AG04450 (cell line): ENCODE results near the gene ARHGEF17. TPM values are rescaled to one million over a fixed set of nuclear protein-coding genes. Genes with fewer than 3 reads are reported as not detected.

ENCODE experiments used
- CTCF ChIA-PET: fragments of 300-600, 350-600 bp; formaldehyde crosslinking; extraction: SDS; loops from one replicate; lab custom pipeline; 2022; ENCODE audit warnings: antibody characterized with exemption, inconsistent platforms; lab: Charles Lee
- POLR2A ChIA-PET: fragments of 350-600 bp; formaldehyde crosslinking; extraction: SDS; loops from one replicate; lab custom pipeline; 2021; ENCODE audit warnings: antibody characterized with exemption, inconsistent platforms; lab: Yijun Ruan, JAX
- DNase-seq: peaks from one replicate; pipeline ENCODE4 v3.0.0-alpha.2; 2011; ENCODE audit warnings: low read depth, low spot score
- H3K27ac ChIP-seq: one replicate; pipeline ENCODE4 v1.5.1; 2012; ENCODE audit warnings: low read depth, low read length, control low read depth
- H3K27me3 ChIP-seq: one replicate; pipeline ENCODE4 v1.6.0; 2012; ENCODE audit warnings: low read length; ENCODE audit not compliant: control insufficient read depth, insufficient read depth
- H3K4me3 ChIP-seq: 2 replicates; pipeline ENCODE4 v1.5.1; 2011; ENCODE audit warnings: mild to moderate bottlenecking, low read depth, low read length, control low read depth
- H3K9me3 ChIP-seq: 2 replicates; pipeline ENCODE4 v1.5.1; 2012; ENCODE audit warnings: low read length; ENCODE audit not compliant: control insufficient read depth, insufficient read depth
- CTCF ChIP-seq: IDR thresholded peaks from 2 replicates; pipeline ENCODE4 v1.5.1; 2011; ENCODE audit warnings: low read depth, low read length, control low read depth, inconsistent platforms
- polyA plus RNA-seq: library from polyadenylated mRNA; depleted of rRNA; stranded (reverse); fragments of >200 nt; gene quantifications from 2 replicates; pipeline ENCODE4 v1.2.3, GENCODE V29; 2011

Gene ARHGEF17
- polyA plus RNA-seq, 1 experiment, result 30.6 TPM

GRCh38 chr11:73291781-73292524 lies 16.1 kb upstream of the ARHGEF17 start:
- TF ChIP-seq CTCF, result no peak
- Histone ChIP-seq H3K27me3 (no peaks in the 10 kb centered on the region), H3K9me3 (no peaks in the 10 kb centered on the region), H3K4me3 (no peak overlapping the region), H3K27ac (no peak overlapping the region)
- DNase-seq, result no peak
- ChIA-PET CTCF (interaction anchor here (0.5 to 2.5 kb wide), 6 partner anchors 15 to 460 kb away, joined by 3 to 11 read pairs (median 4); no protein-coding TSS in a partner anchor), POLR2A (no interaction called here)

GRCh38 chr11:73292525-73292894 lies 15.6 kb upstream of the ARHGEF17 start:
- Histone ChIP-seq H3K27me3 (no peaks in the 10 kb centered on the region), H3K27ac (no peak overlapping the region), H3K9me3 (no peaks in the 10 kb centered on the region), H3K4me3 (no peak overlapping the region)
- no peak for TF ChIP-seq CTCF
- CTCF ChIA-PET, result interaction anchor here (0.5 to 2.5 kb wide), 6 partner anchors 15 to 461 kb away, joined by 3 to 11 read pairs (median 4); no protein-coding TSS in a partner anchor
- no peak for DNase-seq
- POLR2A ChIA-PET, result no interaction called here

- Histone ChIP-seq H3K27me3 (no peaks in the 10 kb centered on the region), H3K4me3 (no peak overlapping the region), H3K27ac (no peak overlapping the region), H3K9me3 (no peaks in the 10 kb centered on the region)
- TF ChIP-seq CTCF, result no peak
- ChIA-PET POLR2A (no interaction called here), CTCF (interaction anchor here (1.4 to 2.5 kb wide), 2 partner anchors 14 to 461 kb away, joined by 3 to 11 read pairs; no protein-coding TSS in a partner anchor)
- no peak for DNase-seq
Observed at GRCh38 chr11:73293356-73293936, 14.6 kb upstream of the ARHGEF17 start.

- ChIA-PET CTCF (interaction anchor here (0.6 to 2.8 kb wide), 15 partner anchors 8 to 163 kb away, joined by 3 to 35 read pairs (median 7); no protein-coding TSS in a partner anchor), POLR2A (interaction anchor here (0.8 kb wide), 1 partner anchor 20 kb away, joined by 4 read pairs; no protein-coding TSS in a partner anchor)
- DNase-seq, result no peak
- no peak for TF ChIP-seq CTCF
- Histone ChIP-seq H3K27ac (no peak overlapping the region), H3K27me3 (no peaks in the 10 kb centered on the region), H3K9me3 (no peaks in the 10 kb centered on the region), H3K4me3 (no peak overlapping the region)
Observed at GRCh38 chr11:73294604-73295003, 13.5 kb upstream of the ARHGEF17 start.
